GM23338 (cell line): ENCODE measurements around the gene OST4. TPM values are rescaled to one million over a fixed set of nuclear protein-coding genes. Genes with fewer than 3 reads are reported as not detected.

Experiments used
- ATAC-seq: fragments of 200-7000 bp; cut with Tn5 transposase; 3 replicates; pipeline ENCODE4 v1.9.1; 2020
- DNase-seq: peaks from one replicate; pipeline ENCODE4 v3.0.0-alpha.2; 2015; ENCODE audit warnings: low spot score
- H2AFZ ChIP-seq: fragments of 200-600 bp; sonication (generic); 2 replicates; pipeline ENCODE4 v1.8.0; 2016; ENCODE audit warnings: antibody characterized with exemption, mild to moderate bottlenecking, moderate library complexity
- H3F3A ChIP-seq: fragments of 200-600 bp; sonication (generic); replicated peaks from 2 replicates; pipeline ENCODE4 v1.8.0; 2017; ENCODE audit warnings: antibody characterized with exemption, mixed run types, low read depth
- H3K27ac ChIP-seq: fragments of 200-600 bp; sonication (generic); 2 replicates; pipeline ENCODE4 v1.6.1; 2016; ENCODE audit warnings: low read depth
- H3K27me3 ChIP-seq: fragments of 200-600 bp; sonication (generic); 2 replicates; pipeline ENCODE4 v1.8.0; 2016; ENCODE audit warnings: mild to moderate bottlenecking, mixed run types, moderate library complexity; ENCODE audit not compliant: insufficient read depth
- H3K36me3 ChIP-seq: fragments of 200-600 bp; sonication (generic); 2 replicates; pipeline ENCODE4 v1.8.0; 2016; ENCODE audit warnings: mild to moderate bottlenecking; ENCODE audit not compliant: insufficient read depth
- H3K4me1 ChIP-seq: fragments of 200-600 bp; sonication (generic); 2 replicates; pipeline ENCODE4 v1.8.0; 2016; ENCODE audit warnings: mild to moderate bottlenecking, moderate library complexity; ENCODE audit not compliant: insufficient read depth
- H3K4me2 ChIP-seq: fragments of 200-600 bp; sonication (generic); 2 replicates; pipeline ENCODE4 v1.7.1; 2017; ENCODE audit warnings: mixed run types
- H3K4me3 ChIP-seq: fragments of 200-600 bp; sonication (generic); 2 replicates; pipeline ENCODE4 v1.6.1; 2016; ENCODE audit warnings: mixed run types
- H3K79me2 ChIP-seq: fragments of 200-600 bp; sonication (generic); replicated peaks from 2 replicates; pipeline ENCODE4 v1.8.0; 2017; ENCODE audit warnings: mild to moderate bottlenecking; ENCODE audit not compliant: insufficient read depth
- H3K9me2 ChIP-seq: fragments of 200-600 bp; sonication (generic); 2 replicates; pipeline ENCODE4 v1.8.0; 2017; ENCODE audit not compliant: insufficient read depth
- H4K20me1 ChIP-seq: fragments of 200-600 bp; sonication (generic); replicated peaks from 2 replicates; pipeline ENCODE4 v1.8.0; 2017; ENCODE audit warnings: mild to moderate bottlenecking; ENCODE audit not compliant: insufficient read depth
- H3K27ac Mint-ChIP-seq: 2 replicates; pipeline ENCODE4 v1.8.0; 2020; ENCODE audit warnings: inconsistent platforms, mild to moderate bottlenecking, moderate library complexity, mixed read lengths
- H3K27me3 Mint-ChIP-seq: 3 replicates; pipeline ENCODE4 v1.8.0; 2022; ENCODE audit warnings: low read depth, mild to moderate bottlenecking, moderate library complexity, mixed read lengths, inconsistent platforms; ENCODE audit not compliant: insufficient read depth, poor library complexity
- H3K36me3 Mint-ChIP-seq: 3 replicates; pipeline ENCODE4 v1.8.0; 2021; ENCODE audit warnings: low read depth, mild to moderate bottlenecking, inconsistent platforms, moderate library complexity, mixed read lengths
- H3K4me1 Mint-ChIP-seq: 3 replicates; pipeline ENCODE4 v1.8.0; 2020; ENCODE audit warnings: mild to moderate bottlenecking, inconsistent platforms, mixed read lengths
- H3K4me3 Mint-ChIP-seq: 3 replicates; pipeline ENCODE4 v1.8.0; 2021; ENCODE audit warnings: moderate library complexity, mild to moderate bottlenecking, inconsistent platforms, mixed read lengths
- H3K9me3 Mint-ChIP-seq: 3 replicates; pipeline ENCODE4 v1.8.0; 2020; ENCODE audit warnings: moderate library complexity, mild to moderate bottlenecking, inconsistent platforms, mixed read lengths
- CREB1 ChIP-seq: fragments of 250-450 bp; sonication (Bioruptor Pico); IDR thresholded peaks from 2 replicates; pipeline ENCODE4 v1.5.0; 2020; ENCODE audit warnings: low read depth, mild to moderate bottlenecking, moderate library complexity
- CTCF ChIP-seq, 2 experiments: fragments of 200-600 bp in 1 of 2; sonication (generic) in 1 of 2; conservative IDR thresholded peaks; 2 replicates each; pipeline versions ENCODE4 v1.5.1 to v1.6.1; 2016 to 2017; ENCODE audit warnings: antibody characterized with exemption in 2 of 2, low read depth in 2 of 2, mild to moderate bottlenecking in 2 of 2, moderate library complexity in 1 of 2
- EZH2 ChIP-seq: fragments of 200-600 bp; sonication (generic); IDR thresholded peaks from one replicate; pipeline ENCODE4 v1.8.0; 2017; ENCODE audit warnings: antibody characterized with exemption, mild to moderate bottlenecking, low read depth; ENCODE audit not compliant: unreplicated experiment
- JUNB ChIP-seq: IDR thresholded peaks from one replicate; pipeline ENCODE4 v1.6.1; 2016; ENCODE audit warnings: antibody characterized with exemption; ENCODE audit not compliant: unreplicated experiment
- NANOG ChIP-seq: IDR thresholded peaks from 2 replicates; pipeline ENCODE4 v1.6.1; 2016; ENCODE audit warnings: antibody characterized with exemption, borderline replicate concordance
- STAT1 ChIP-seq: IDR thresholded peaks from one replicate; pipeline ENCODE4 v1.6.1; 2016; ENCODE audit warnings: antibody characterized with exemption; ENCODE audit not compliant: unreplicated experiment
- ZNF114 ChIP-seq: fragments of 250-450 bp; sonication (Bioruptor Pico); IDR thresholded peaks from 2 replicates; pipeline ENCODE4 v1.5.0; 2020; ENCODE audit warnings: mild to moderate bottlenecking, moderate library complexity
- ZNF462 ChIP-seq: fragments of 250-450 bp; sonication (Bioruptor Pico); IDR thresholded peaks from 2 replicates; pipeline ENCODE4 v1.5.0; 2020; ENCODE audit warnings: mild to moderate bottlenecking, moderate library complexity
- polyA plus RNA-seq: library from polyadenylated mRNA; unstranded; fragments of >200 nt; fragmentation: Nextera tagmentation; extraction: Ambion mirVana; gene quantifications from 2 replicates; pipeline ENCODE4 v1.2.1, GENCODE V29; 2016
- total RNA-seq: library from RNA; depleted of rRNA; stranded (reverse); fragments of >200 nt; shearing (Covaris generic); gene quantifications from 2 replicates; pipeline ENCODE4 v1.2.3, GENCODE V29; 2014

Gene OST4
- total and polyA plus RNA-seq, 2 experiments from 2014 or later = 226 to 568 TPM

- no peaks in the 10 kb centered on the region for H3F3A ChIP-seq
- H3K27ac ChIP-seq = no peak overlapping the region
- Mint-ChIP-seq H3K4me1 (peaks cover 9% of the 10 kb centered on the region), H3K27ac (no peak overlapping the region), H3K4me3 (no peak overlapping the region), H3K9me3 (no peaks in the 10 kb centered on the region; the same call in 2 of the 3 replicates), H3K27me3 (peaks cover 24% of the 10 kb centered on the region), H3K36me3 (no peaks in the 10 kb centered on the region; the same call in 2 of the 3 replicates)
- DNase-seq (no peak), ATAC-seq (no peak)
- peaks cover 4% of the 10 kb centered on the region; the same call in 1 of the 2 replicates for H3K4me1 ChIP-seq
- H3K4me3 ChIP-seq = no peak overlapping the region
- H2AFZ ChIP-seq = no peak overlapping the region
- no peak overlapping the region for H3K4me2 ChIP-seq
- TF ChIP-seq ZNF462 (no peak), CREB1 (no peak), CTCF (conservative IDR thresholded peaks at IDR 0.05; ENCODE audit: low read depth in 2 of 2) (no peak), EZH2 (no peak), NANOG (no peak), ZNF114 (CRISPR knock-in tag) (no peak), JUNB (no peak), STAT1 (no peak)
- no peaks in the 10 kb centered on the region for H3K27me3 ChIP-seq
- no peaks in the 10 kb centered on the region for H3K36me3 ChIP-seq
- H3K79me2 ChIP-seq = no peaks in the 10 kb centered on the region
- H3K9me2 ChIP-seq = no peaks in the 10 kb centered on the region
- no peaks in the 10 kb centered on the region; the same call in 1 of the 2 replicates for H4K20me1 ChIP-seq
Observed at GRCh38 chr2:27097341-27097740, 25.9 kb upstream of the OST4 start.
